Psoas muscle (tissue), 8 donors: ENCODE measurements around the gene RANBP9. TPM values are rescaled to one million over a fixed set of nuclear protein-coding genes. Genes with fewer than 3 reads are reported as not detected.

ENCODE experiments used
- ATAC-seq, 4 donors: fragments of 200-7000 bp; cut with Tn5 transposase; one replicate each; pipeline ENCODE4 v1.9.1; 2020; ENCODE audit warnings: moderate library complexity in 3 of 4, mild to moderate bottlenecking in 2 of 4
- DNase-seq, 2 donors: peaks; one replicate each; pipeline ENCODE4 v3.0.0-alpha.2; 2020
- H3K27ac ChIP-seq: fragments of 200-600 bp; one replicate; pipeline ENCODE4 v1.8.0; 2022
- H3K27me3 ChIP-seq, 3 donors: fragments of 200-600 bp in 1 of 3; one replicate each; pipeline versions ENCODE4 v1.6.1 to v1.8.0; 2013 to 2022; ENCODE audit warnings: low read length in 2 of 3, mild to moderate bottlenecking in 2 of 3, moderate library complexity in 1 of 3; ENCODE audit not compliant: insufficient read depth in 3 of 3
- H3K36me3 ChIP-seq, 2 donors: fragments of 200-600 bp in 1 of 2; one replicate each; pipeline versions ENCODE4 v1.6.1 to v1.8.0; 2013 to 2022; ENCODE audit warnings: low read depth in 1 of 2, mild to moderate bottlenecking in 1 of 2, moderate library complexity in 1 of 2; ENCODE audit not compliant: insufficient read depth in 1 of 2
- H3K4me1 ChIP-seq: fragments of 200-600 bp; one replicate; pipeline ENCODE4 v1.8.0; 2022
- H3K4me3 ChIP-seq: fragments of 200-600 bp; one replicate; pipeline ENCODE4 v1.8.0; 2022; ENCODE audit warnings: mild to moderate bottlenecking
- H3K9me3 ChIP-seq: fragments of 200-600 bp; one replicate; pipeline ENCODE4 v1.8.0; 2022
- CTCF ChIP-seq: fragments of 200-600 bp; IDR thresholded peaks from one replicate; pipeline ENCODE4 v1.8.0; 2022; ENCODE audit warnings: antibody characterized with exemption
- WGBS, 3 donors: extraction: QIAGEN DNeasy Blood & Tissue Kit; methylation state at CpG; one replicate each; pipeline versions ENCODE4 v1.1.6 to v1.1.7; 2013; 5-methylcytosine and 5-hydroxymethylcytosine counted together
- intact Hi-C, 2 donors: fragments of 100-400 bp; cut with DNase I; formaldehyde crosslinking; loops; one replicate each; pipeline versions ENCODE4 v1.11.0 to v1.14.2; 2022
- polyA plus RNA-seq, 3 donors: library from polyadenylated mRNA; stranded (reverse); fragments of 200-250 nt; gene quantifications; one replicate each; pipeline ENCODE4 v1.2.3, GENCODE V29; 2013
- total RNA-seq, 4 donors: library from RNA; stranded (reverse); fragmentation: NEBNext Ultra II Directional in 2 of 4; extraction: Animal tissue kit (Norgen Biotek cat#: 25700) in 2 of 4; gene quantifications; one replicate each; pipeline versions ENCODE4 v1.2.1 to v1.2.4, GENCODE V29; 2021 to 2023
- donor health status: healthy with polysubstance abuse.
- donor health status: DM: no; HTN: no; CAD: no; lungs with moderate emphysema.
- donor health status: Bipolar disorder and iron deficiency.
- donor health status: healthy.
- donor health status: DM: yes; HTN: yes; CAD: no.
- donor health status: DM: no; HTN: no; CAD: no.
- donor health status: DM: no; HTN: no; CAD: no.
- donor health status: DM: yes; HTN: yes; CAD: no.

The RANBP9 gene
- total and polyA plus RNA-seq, 7 donors, result 22.3 to 72.6 (median 53.0) TPM

- no peak for DNase-seq
- ATAC-seq, result no peak
- Histone ChIP-seq H3K9me3 (no peaks in the 10 kb centered on the region), H3K4me3 (no peak overlapping the region), H3K27me3 (no peaks in the 10 kb centered on the region), H3K4me1 (peaks cover 53% of the 10 kb centered on the region), H3K27ac (no peak overlapping the region), H3K36me3 (no peaks in the 10 kb centered on the region)
- intact Hi-C loops, result no loop called here
- no peak for TF ChIP-seq CTCF
- WGBS, 3 donors, result 70 to 100% (median 93%) methylated on average over 2 of the region's 2 CpGs
Measured at GRCh38 chr6:13661647-13662046, 50.0 kb downstream of the RANBP9 start.

GRCh38 chr6:13660893-13661292 lies 50.7 kb downstream of the RANBP9 start:
- Histone ChIP-seq H3K27me3 (no peaks in the 10 kb centered on the region), H3K36me3 (no peaks in the 10 kb centered on the region), H3K4me3 (no peak overlapping the region), H3K4me1 (peaks cover 51% of the 10 kb centered on the region), H3K27ac (no peak overlapping the region), H3K9me3 (no peaks in the 10 kb centered on the region)
- intact Hi-C loops, result no loop called here
- no peak for TF ChIP-seq CTCF
- ATAC-seq (peak in 1 of 4 donors; percentile 50), DNase-seq (no peak)
- 94 to 98% (median 96%) methylated on average over 1 of the region's 1 CpG for WGBS, 3 donors

- DNase-seq, result no peak
- 96 to 100% (median 100%) methylated on average over 1 of the region's 1 CpG for WGBS, 3 donors
- H3K4me3 ChIP-seq, result no peak overlapping the region
- peak in 1 of 4 donors; percentile 50 for ATAC-seq
- H3K9me3 ChIP-seq, result no peaks in the 10 kb centered on the region
- H3K27ac ChIP-seq, result no peak overlapping the region
- no peaks in the 10 kb centered on the region for H3K27me3 ChIP-seq
- no peaks in the 10 kb centered on the region for H3K36me3 ChIP-seq
- no peak for TF ChIP-seq CTCF
- intact Hi-C loops, result no loop called here
- peaks cover 49% of the 10 kb centered on the region for H3K4me1 ChIP-seq
Measured at GRCh38 chr6:13660273-13660672, 51.4 kb downstream of the RANBP9 start.

GRCh38 chr6:13655700-13656099 lies 55.9 kb downstream of the RANBP9 start:
- H3K9me3 ChIP-seq, result no peaks in the 10 kb centered on the region
- H3K4me3 ChIP-seq, result no peak overlapping the region
- peaks cover 13% of the 10 kb centered on the region for H3K4me1 ChIP-seq
- intact Hi-C loops, result no loop called here
- ATAC-seq, result no peak
- 85 to 92% (median 85%) methylated on average over 1 of the region's 1 CpG for WGBS, 3 donors
- no peak overlapping the region for H3K27ac ChIP-seq
- no peaks in the 10 kb centered on the region for H3K27me3 ChIP-seq
- no peak for TF ChIP-seq CTCF
- no peak for DNase-seq
- H3K36me3 ChIP-seq, result peaks cover 0 to 13% of the 10 kb centered on the region in 2 donors

GRCh38 chr6:13654496-13654895 lies 57.1 kb downstream of the RANBP9 start:
- H3K9me3 ChIP-seq, result no peaks in the 10 kb centered on the region
- intact Hi-C loops, result no loop called here
- H3K27me3 ChIP-seq, result no peaks in the 10 kb centered on the region
- H3K4me3 ChIP-seq, result no peak overlapping the region
- peaks cover 0 to 19% of the 10 kb centered on the region in 2 donors for H3K36me3 ChIP-seq
- H3K4me1 ChIP-seq, result peaks cover 3% of the 10 kb centered on the region
- no peak for DNase-seq
- no peak for TF ChIP-seq CTCF
- H3K27ac ChIP-seq, result no peak overlapping the region
- no peak for ATAC-seq
